Glutamatergic neuron (in vitro differentiated cells): ENCODE data around the gene BOLA2B. TPM values are rescaled to one million over a fixed set of nuclear protein-coding genes. Genes with fewer than 3 reads are reported as not detected.
A peak's percentile ranks its signal among the peaks of the same experiment; 100 is the strongest.

ENCODE experiments used
- DNase-seq: peaks from one replicate; pipeline ENCODE4 v3.0.0; 2022
- H3K27ac Mint-ChIP-seq: one replicate; pipeline ENCODE4 v1.8.0; 2020; ENCODE audit warnings: mild to moderate bottlenecking, mixed read lengths, inconsistent platforms; ENCODE audit not compliant: unreplicated experiment
- H3K27me3 Mint-ChIP-seq: one replicate; pipeline ENCODE4 v1.8.0; 2020; ENCODE audit warnings: mild to moderate bottlenecking, moderate library complexity, mixed read lengths, inconsistent platforms; ENCODE audit not compliant: unreplicated experiment
- H3K36me3 Mint-ChIP-seq: one replicate; pipeline ENCODE4 v1.8.0; 2020; ENCODE audit warnings: mild to moderate bottlenecking, mixed read lengths, inconsistent platforms; ENCODE audit not compliant: unreplicated experiment
- H3K4me1 Mint-ChIP-seq: one replicate; pipeline ENCODE4 v1.8.0; 2020; ENCODE audit warnings: mild to moderate bottlenecking, low read depth, mixed read lengths, inconsistent platforms; ENCODE audit not compliant: unreplicated experiment
- H3K4me3 Mint-ChIP-seq: one replicate; pipeline ENCODE4 v1.8.0; 2020; ENCODE audit warnings: mild to moderate bottlenecking, mixed read lengths, inconsistent platforms; ENCODE audit not compliant: unreplicated experiment
- H3K9me3 Mint-ChIP-seq: one replicate; pipeline ENCODE4 v1.8.0; 2020; ENCODE audit warnings: mild to moderate bottlenecking, moderate library complexity, mixed read lengths, inconsistent platforms; ENCODE audit not compliant: unreplicated experiment
- total RNA-seq: library from RNA; stranded (reverse); fragmentation: NEBNext Ultra II Directional; extraction: Animal tissue kit (Norgen Biotek cat#: 25700); gene quantifications from one replicate; pipeline ENCODE4 v1.2.1, GENCODE V29; 2021; ENCODE audit not compliant: unreplicated experiment
- TF ChIP-seq, protein P1 (sequence below): fragments of 200-600 bp; sonication (generic); IDR thresholded peaks from one replicate; pipeline ENCODE4 v1.5.0; 2021; ENCODE audit not compliant: partially characterized antibody, unreplicated experiment

The BOLA2B gene
- total RNA-seq, 1 donor from 2014 or later = 74.6 TPM

DNA sequence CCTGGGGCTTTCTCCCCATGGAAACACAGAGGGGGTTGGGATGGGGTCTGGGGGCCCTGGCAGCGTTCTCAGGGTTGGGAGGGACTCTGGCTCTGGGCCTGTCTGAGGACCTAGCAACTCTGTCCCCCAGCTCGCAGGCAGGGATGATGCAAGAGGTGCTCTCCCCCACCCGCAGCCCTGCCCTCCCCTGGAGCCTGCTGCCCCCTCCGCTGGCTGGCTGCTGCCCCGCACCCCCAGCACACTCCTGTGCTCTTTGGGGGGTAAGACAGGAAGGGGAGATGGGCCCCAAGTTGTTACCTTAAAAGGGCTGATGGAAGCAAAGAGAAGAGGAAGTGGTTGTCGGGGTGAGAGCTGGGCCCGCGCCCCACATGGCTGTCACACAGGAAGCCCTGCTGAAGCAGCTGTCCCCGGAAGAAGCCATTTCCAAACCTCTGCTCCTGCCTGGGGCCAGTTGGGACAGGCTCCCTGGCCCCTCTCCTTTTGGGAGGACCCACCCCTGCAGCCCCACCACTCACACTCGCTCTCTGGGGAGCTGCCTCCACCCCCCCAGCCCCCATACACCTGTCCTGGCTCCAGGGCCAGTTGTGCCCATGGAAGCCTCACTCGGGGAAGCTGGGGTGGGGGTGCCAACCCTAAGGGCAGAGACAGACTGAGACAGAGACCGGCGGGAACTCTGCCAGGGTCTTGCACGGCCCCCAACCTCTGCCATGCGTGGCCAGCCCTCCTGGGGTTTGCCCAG, 7.6 kb downstream of the BOLA2B start:
- no peaks in the 10 kb centered on the region for H3K4me1 Mint-ChIP-seq
- H3K36me3 Mint-ChIP-seq = no peaks in the 10 kb centered on the region
- no peaks in the 10 kb centered on the region for H3K9me3 Mint-ChIP-seq
- TF ChIP-seq, protein P1, sequence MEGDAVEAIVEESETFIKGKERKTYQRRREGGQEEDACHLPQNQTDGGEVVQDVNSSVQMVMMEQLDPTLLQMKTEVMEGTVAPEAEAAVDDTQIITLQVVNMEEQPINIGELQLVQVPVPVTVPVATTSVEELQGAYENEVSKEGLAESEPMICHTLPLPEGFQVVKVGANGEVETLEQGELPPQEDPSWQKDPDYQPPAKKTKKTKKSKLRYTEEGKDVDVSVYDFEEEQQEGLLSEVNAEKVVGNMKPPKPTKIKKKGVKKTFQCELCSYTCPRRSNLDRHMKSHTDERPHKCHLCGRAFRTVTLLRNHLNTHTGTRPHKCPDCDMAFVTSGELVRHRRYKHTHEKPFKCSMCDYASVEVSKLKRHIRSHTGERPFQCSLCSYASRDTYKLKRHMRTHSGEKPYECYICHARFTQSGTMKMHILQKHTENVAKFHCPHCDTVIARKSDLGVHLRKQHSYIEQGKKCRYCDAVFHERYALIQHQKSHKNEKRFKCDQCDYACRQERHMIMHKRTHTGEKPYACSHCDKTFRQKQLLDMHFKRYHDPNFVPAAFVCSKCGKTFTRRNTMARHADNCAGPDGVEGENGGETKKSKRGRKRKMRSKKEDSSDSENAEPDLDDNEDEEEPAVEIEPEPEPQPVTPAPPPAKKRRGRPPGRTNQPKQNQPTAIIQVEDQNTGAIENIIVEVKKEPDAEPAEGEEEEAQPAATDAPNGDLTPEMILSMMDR = no peak
- H3K27me3 Mint-ChIP-seq = peaks cover 2% of the 10 kb centered on the region
- H3K27ac Mint-ChIP-seq = no peak overlapping the region
- DNase-seq = peak; percentile 14
- H3K4me3 Mint-ChIP-seq = no peak overlapping the region

DNA sequence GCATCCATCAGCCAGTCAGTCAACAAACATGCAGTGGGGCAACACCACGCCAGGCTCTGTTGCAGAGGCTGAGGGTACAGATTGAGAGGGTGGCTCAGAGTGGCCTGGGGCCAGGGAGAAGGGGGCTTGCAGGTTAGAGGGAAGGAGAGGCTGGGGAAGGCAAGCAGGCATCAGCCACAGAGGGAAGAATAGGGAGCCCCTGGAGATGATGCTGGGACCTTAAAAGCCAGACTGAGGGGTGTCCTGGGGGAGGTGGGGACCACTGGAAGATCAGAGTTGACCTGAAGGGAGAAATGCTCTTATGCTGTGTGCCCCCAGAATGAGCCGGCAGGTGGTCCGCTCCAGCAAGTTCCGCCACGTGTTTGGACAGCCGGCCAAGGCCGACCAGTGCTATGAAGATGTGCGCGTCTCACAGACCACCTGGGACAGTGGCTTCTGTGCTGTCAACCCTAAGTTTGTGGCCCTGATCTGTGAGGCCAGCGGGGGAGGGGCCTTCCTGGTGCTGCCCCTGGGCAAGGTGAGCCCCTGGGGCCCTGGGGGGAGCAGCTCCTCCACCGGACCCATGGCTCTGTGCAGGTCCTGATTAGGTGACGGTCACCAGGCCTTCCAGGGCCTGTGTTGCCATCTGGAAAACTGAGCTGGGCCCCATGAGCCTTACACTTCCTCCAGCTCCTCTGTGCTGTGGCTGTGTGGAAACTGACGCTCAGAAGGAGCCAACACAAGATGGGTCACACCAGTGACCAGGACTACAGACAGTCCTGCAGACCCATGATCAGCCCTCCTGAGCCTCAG, 8.4 kb downstream of the BOLA2B start:
- no peak overlapping the region for H3K27ac Mint-ChIP-seq

DNA sequence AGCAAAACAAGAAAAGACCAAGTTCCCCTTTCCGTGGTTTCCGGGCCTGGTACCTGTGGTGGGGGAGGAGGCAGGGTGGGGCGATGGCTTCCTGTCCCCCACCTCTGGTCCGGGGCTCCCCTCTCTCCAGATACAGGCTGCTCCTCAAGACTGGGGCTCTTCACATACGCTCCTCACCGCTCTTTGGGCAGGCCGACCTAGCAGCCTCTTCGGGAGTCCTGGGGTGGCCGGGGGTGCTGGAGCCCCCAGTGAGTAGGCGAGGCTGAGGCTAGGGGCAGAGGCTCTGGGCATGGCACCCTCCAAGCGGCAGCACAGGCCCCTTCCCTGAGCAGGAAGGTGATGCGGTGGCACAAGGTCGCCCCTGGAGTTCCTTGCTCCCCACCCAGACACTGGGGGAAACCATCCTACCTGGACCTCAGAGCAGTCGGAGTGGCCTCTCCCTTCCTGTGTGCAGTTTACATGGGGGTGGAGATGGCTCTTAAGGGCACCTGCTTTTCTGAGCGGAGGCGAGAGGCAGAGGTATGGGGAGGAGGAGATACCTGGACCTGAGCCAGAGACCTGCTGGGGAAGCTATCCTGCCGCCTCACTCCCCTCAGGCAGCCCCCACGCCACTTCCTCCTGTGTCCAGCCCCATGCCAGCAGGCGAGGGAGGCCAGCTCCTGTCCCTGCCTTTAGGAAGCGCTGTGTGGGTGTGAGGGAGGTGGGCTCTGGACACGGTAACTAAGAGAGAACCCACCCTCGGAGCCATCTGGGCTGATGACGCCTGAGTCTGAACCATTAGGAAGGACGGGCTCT, 9.2 kb downstream of the BOLA2B start:
- DNase-seq = peak; percentile 19
- peak overlapping the region; percentile 86 for H3K4me3 Mint-ChIP-seq
- no peaks in the 10 kb centered on the region for H3K4me1 Mint-ChIP-seq
- H3K9me3 Mint-ChIP-seq = peaks cover 2% of the 10 kb centered on the region
- TF ChIP-seq, protein P1 = no peak
- peaks cover 4% of the 10 kb centered on the region for H3K27me3 Mint-ChIP-seq
- H3K36me3 Mint-ChIP-seq = no peaks in the 10 kb centered on the region
- H3K27ac Mint-ChIP-seq = no peak overlapping the region

More for the DNA sequence above, 8.4 kb downstream of the BOLA2B start:
- peaks cover 2% of the 10 kb centered on the region for H3K9me3 Mint-ChIP-seq
- no peaks in the 10 kb centered on the region for H3K4me1 Mint-ChIP-seq
- DNase-seq = peak; percentile 17
- peaks cover 4% of the 10 kb centered on the region for H3K27me3 Mint-ChIP-seq
- peak overlapping the region; percentile 86 for H3K4me3 Mint-ChIP-seq
- TF ChIP-seq, protein P1 = no peak
- H3K36me3 Mint-ChIP-seq = no peaks in the 10 kb centered on the region

DNA sequence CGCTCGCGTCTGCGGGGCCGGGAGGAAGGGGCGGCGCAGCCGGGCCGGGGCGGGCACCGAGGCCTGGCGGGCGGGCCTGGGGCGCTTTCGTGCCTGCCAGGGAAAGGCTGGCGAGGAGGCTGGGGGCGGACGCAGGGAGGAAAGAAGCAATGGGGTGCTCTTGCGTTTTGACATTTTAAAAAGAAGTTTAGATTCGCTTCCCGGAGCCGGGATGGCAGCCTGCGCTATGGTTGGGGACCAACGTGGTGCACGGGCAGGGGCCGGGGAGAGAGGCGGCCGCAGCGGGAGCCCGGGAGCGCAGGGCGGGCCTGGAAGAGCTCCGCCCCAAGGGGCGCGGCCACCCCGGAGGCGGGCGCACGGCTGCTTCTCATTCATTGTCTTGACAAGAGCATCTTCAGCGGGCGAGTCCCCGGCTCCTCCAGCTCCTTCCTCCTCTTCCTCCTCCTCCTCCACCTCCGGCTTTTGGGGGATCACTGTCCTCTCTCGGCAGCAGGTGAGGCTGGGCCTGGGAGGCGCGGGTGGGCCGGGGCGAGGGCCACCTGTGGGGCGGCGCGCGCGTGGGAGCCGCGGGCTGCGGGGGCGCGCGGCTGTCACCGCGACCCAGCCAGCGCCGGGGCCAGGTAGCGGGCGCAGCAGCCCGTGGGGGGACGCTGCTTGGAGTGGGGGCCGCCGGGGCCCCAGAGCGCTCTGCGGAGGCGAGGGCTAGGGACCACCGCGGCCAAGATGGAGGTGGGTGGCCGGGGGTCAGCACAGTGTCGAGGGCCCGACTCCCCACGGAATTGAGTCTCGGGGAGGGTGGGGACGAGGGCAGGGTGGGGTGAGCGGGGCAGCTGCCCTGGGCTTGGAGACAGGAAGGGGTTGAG, 10.0 kb downstream of the BOLA2B start, which contains the start of gene CORO1A:
CORO1A (plus strand) TSS at position 370 of the 863 bp plus-strand sequence. CDS start 1,608 bp downstream, outside the sequence.
- Mint-ChIP-seq H3K27ac (no peak within 1 kb of the TSS), H3K27me3 (peaks cover 4% of the 10 kb centered on the region), H3K4me3 (peak within 1 kb of the TSS; percentile 86), H3K4me1 (no peaks in the 10 kb centered on the region), H3K36me3 (no peaks in the 10 kb centered on the region), H3K9me3 (peaks cover 2% of the 10 kb centered on the region)
- peak; percentile 91 for DNase-seq
- TF ChIP-seq, protein P1 = no peak
